ENCODE measurements around the gene SLC35E4.

DNA sequence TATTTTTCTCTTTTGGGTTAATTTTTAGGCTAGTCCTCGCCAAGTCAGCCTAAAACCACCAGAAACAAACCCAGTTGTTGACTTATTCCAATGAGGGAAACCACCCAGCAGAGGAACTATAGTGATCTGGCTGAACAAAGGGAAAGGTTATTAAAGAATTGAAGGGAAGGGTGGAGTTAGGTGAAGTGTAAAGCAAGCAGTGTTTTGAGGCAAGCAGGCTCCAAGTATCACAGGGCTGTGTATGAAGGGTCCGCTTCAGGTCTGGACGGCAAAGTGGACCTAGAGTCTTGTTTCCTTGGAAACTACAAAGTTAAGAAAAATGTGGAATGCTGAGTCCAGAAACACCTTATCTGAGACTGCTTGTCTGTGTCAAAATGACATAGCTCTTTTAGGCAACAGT, 31.8 kb upstream of the SLC35E4 start:
- TF ChIP-seq, protein P1, sequence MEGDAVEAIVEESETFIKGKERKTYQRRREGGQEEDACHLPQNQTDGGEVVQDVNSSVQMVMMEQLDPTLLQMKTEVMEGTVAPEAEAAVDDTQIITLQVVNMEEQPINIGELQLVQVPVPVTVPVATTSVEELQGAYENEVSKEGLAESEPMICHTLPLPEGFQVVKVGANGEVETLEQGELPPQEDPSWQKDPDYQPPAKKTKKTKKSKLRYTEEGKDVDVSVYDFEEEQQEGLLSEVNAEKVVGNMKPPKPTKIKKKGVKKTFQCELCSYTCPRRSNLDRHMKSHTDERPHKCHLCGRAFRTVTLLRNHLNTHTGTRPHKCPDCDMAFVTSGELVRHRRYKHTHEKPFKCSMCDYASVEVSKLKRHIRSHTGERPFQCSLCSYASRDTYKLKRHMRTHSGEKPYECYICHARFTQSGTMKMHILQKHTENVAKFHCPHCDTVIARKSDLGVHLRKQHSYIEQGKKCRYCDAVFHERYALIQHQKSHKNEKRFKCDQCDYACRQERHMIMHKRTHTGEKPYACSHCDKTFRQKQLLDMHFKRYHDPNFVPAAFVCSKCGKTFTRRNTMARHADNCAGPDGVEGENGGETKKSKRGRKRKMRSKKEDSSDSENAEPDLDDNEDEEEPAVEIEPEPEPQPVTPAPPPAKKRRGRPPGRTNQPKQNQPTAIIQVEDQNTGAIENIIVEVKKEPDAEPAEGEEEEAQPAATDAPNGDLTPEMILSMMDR (IDR thresholded peaks at IDR 0.05; ENCODE audit: insufficient read depth, low read depth, low read length) = no peak
- no peak for TF ChIP-seq EZH2 (IDR thresholded peaks at IDR 0.05; ENCODE audit: insufficient read depth, low read length)

Measured in astrocyte (in vitro differentiated cells and primary cell).